HepG2 (cell line): ENCODE measurements around the gene MAP3K14. TPM values are rescaled to one million over a fixed set of nuclear protein-coding genes. Genes with fewer than 3 reads are reported as not detected.

Source experiments
- ATM ChIP-seq: fragments of 450-650 bp; IDR thresholded peaks from 2 replicates; pipeline ENCODE4 v1.7.1; 2017; ENCODE audit warnings: mild to moderate bottlenecking, borderline replicate concordance
- CEBPG ChIP-seq: IDR thresholded peaks from 2 replicates; pipeline ENCODE4 v1.6.1; 2016
- ERF ChIP-seq: IDR thresholded peaks from 2 replicates; pipeline ENCODE4 v1.6.1; 2018; ENCODE audit warnings: missing biosample characterization, missing genetic modification reagents
- HMG20A ChIP-seq: IDR thresholded peaks from 2 replicates; pipeline ENCODE4 v1.6.1; 2016; ENCODE audit warnings: borderline replicate concordance
- HNF4A ChIP-seq: sonication (generic); formaldehyde crosslinking; IDR thresholded peaks from 2 replicates; pipeline ENCODE4 v1.4.0; 2020; ENCODE audit warnings: missing genetic modification reagents
- KLF13 ChIP-seq: sonication (generic); formaldehyde crosslinking; IDR thresholded peaks from 2 replicates; pipeline ENCODE4 v1.4.0; 2020; ENCODE audit warnings: mild to moderate bottlenecking, missing genetic modification reagents
- MTF2 ChIP-seq: sonication (generic); formaldehyde crosslinking; IDR thresholded peaks from 2 replicates; pipeline ENCODE4 v1.5.0; 2020; ENCODE audit warnings: missing genetic modification reagents, borderline replicate concordance
- NFE2L2 ChIP-seq: fragments of 150-350 bp; IDR thresholded peaks from 2 replicates; pipeline ENCODE4 v1.6.1; 2014; ENCODE audit warnings: low read length
- NR2C2 ChIP-seq: sonication (generic); formaldehyde crosslinking; IDR thresholded peaks from 2 replicates; pipeline ENCODE4 v1.4.0; 2020; ENCODE audit warnings: missing genetic modification reagents, mild to moderate bottlenecking, moderate library complexity, borderline replicate concordance
- PRMT3 ChIP-seq: sonication (generic); formaldehyde crosslinking; IDR thresholded peaks from 2 replicates; pipeline ENCODE4 v1.8.1; 2022; ENCODE audit warnings: low read depth, mild to moderate bottlenecking, moderate library complexity, missing genetic modification reagents, borderline replicate concordance
- PRPF4 ChIP-seq: fragments of 200-400 bp; formaldehyde crosslinking; IDR thresholded peaks from 2 replicates; pipeline ENCODE4 v1.6.1; 2016; ENCODE audit warnings: low read length, low read depth; ENCODE audit not compliant: poor library complexity, severe bottlenecking
- REL ChIP-seq: sonication (generic); formaldehyde crosslinking; conservative IDR thresholded peaks from 2 replicates; pipeline ENCODE4 v1.8.0; 2022; ENCODE audit warnings: mild to moderate bottlenecking, missing genetic modification reagents, moderate library complexity
- RFXAP ChIP-seq: sonication (generic); formaldehyde crosslinking; IDR thresholded peaks from 2 replicates; pipeline ENCODE4 v1.4.0; 2020; ENCODE audit warnings: missing genetic modification reagents, borderline replicate concordance
- SIX1 ChIP-seq: sonication (generic); formaldehyde crosslinking; IDR thresholded peaks from 2 replicates; pipeline ENCODE4 v1.4.0; 2020; ENCODE audit warnings: missing genetic modification reagents, borderline replicate concordance
- SMAD3 ChIP-seq: sonication (generic); formaldehyde crosslinking; IDR thresholded peaks from 2 replicates; pipeline ENCODE4 v1.4.0; 2020; ENCODE audit warnings: missing genetic modification reagents
- SNAI1 ChIP-seq: sonication (generic); formaldehyde crosslinking; IDR thresholded peaks from 2 replicates; pipeline ENCODE4 v1.5.0; 2020; ENCODE audit warnings: mild to moderate bottlenecking, missing genetic modification reagents, borderline replicate concordance
- SOX6 ChIP-seq, 2 experiments: fragments of 450-650 bp in 1 of 2; sonication (generic) in 1 of 2; formaldehyde crosslinking in 1 of 2; IDR thresholded peaks; 2 replicates each; pipeline versions ENCODE4 v1.4.0 to v1.6.1; 2017 to 2020; ENCODE audit warnings: antibody characterized with exemption in 1 of 2, mild to moderate bottlenecking in 1 of 2, missing genetic modification reagents in 1 of 2
- SP4 ChIP-seq: sonication (generic); formaldehyde crosslinking; IDR thresholded peaks from 2 replicates; pipeline ENCODE4 v1.8.1; 2023; ENCODE audit warnings: mild to moderate bottlenecking, missing genetic modification reagents
- ZBTB21 ChIP-seq: sonication (generic); formaldehyde crosslinking; IDR thresholded peaks from 2 replicates; pipeline ENCODE4 v1.4.0; 2020; ENCODE audit warnings: missing genetic modification reagents
- ZBTB8A ChIP-seq: sonication (generic); formaldehyde crosslinking; IDR thresholded peaks from 2 replicates; pipeline ENCODE4 v1.4.0; 2020; ENCODE audit warnings: mild to moderate bottlenecking, low read depth, missing genetic modification reagents, borderline replicate concordance
- ZNF24 ChIP-seq: fragments of 450-650 bp; IDR thresholded peaks from 2 replicates; pipeline ENCODE4 v1.6.1; 2017; ENCODE audit warnings: antibody characterized with exemption, mild to moderate bottlenecking
- ZNF296 ChIP-seq: sonication (generic); formaldehyde crosslinking; conservative IDR thresholded peaks from 2 replicates; pipeline ENCODE4 v1.5.0; 2020; ENCODE audit warnings: mild to moderate bottlenecking, missing genetic modification reagents
- ZNF549 ChIP-seq: sonication (generic); formaldehyde crosslinking; IDR thresholded peaks from 2 replicates; pipeline ENCODE4 v1.5.0; 2020; ENCODE audit warnings: missing genetic modification reagents
- ZNF761 ChIP-seq: sonication (generic); formaldehyde crosslinking; conservative IDR thresholded peaks from 2 replicates; pipeline ENCODE4 v1.4.0; 2020; ENCODE audit warnings: mild to moderate bottlenecking, missing genetic modification reagents
- ZSCAN29 ChIP-seq: sonication (generic); formaldehyde crosslinking; conservative IDR thresholded peaks from 2 replicates; pipeline ENCODE4 v1.4.0; 2020; ENCODE audit warnings: mild to moderate bottlenecking, missing genetic modification reagents
- ZSCAN30 ChIP-seq: sonication (generic); formaldehyde crosslinking; IDR thresholded peaks from 2 replicates; pipeline ENCODE4 v1.5.0; 2020; ENCODE audit warnings: mild to moderate bottlenecking, missing genetic modification reagents
- polyA plus RNA-seq, 8 experiments: library from polyadenylated mRNA; depleted of rRNA in 3 of 8; stranded (reverse) in 7 of 8; unstranded in 1 of 8; fragments of >200 nt; fragmentation: Illumina TruSeq in 4 of 8; extraction: Trizol in 4 of 8; gene quantifications; 2 replicates each; pipeline versions ENCODE4 v1.2.1 to v1.2.3, GENCODE V29; 2011 to 2016; ENCODE audit warnings: low read depth in 4 of 8, missing spikeins in 1 of 8, mixed read lengths in 1 of 8; ENCODE audit not compliant: insufficient read depth in 1 of 8
- total RNA-seq, 5 experiments: library from RNA; depleted of rRNA; stranded (reverse); fragments of >200 nt; fragmentation: Illumina TruSeq; extraction: Trizol; gene quantifications; 2 replicates each; pipeline ENCODE4 v1.2.3, GENCODE V29; 2016; ENCODE audit warnings: low read depth in 1 of 5
- TF ChIP-seq, protein P1 (sequence below): sonication (generic); formaldehyde crosslinking; IDR thresholded peaks from 2 replicates; pipeline ENCODE4 v1.8.1; 2023; ENCODE audit warnings: missing genetic modification reagents, inconsistent platforms, borderline replicate concordance
- TF ChIP-seq, protein P2 (sequence below): sonication (generic); formaldehyde crosslinking; IDR thresholded peaks from 2 replicates; pipeline ENCODE4 v1.4.0; 2020; ENCODE audit warnings: low read depth, missing genetic modification reagents

MAP3K14 gene
- total and polyA plus RNA-seq, 2 of the 13 experiments (the other 11 are each of a cell fraction or from before 2014, with no cell fraction given), result 2.6 TPM

DNA sequence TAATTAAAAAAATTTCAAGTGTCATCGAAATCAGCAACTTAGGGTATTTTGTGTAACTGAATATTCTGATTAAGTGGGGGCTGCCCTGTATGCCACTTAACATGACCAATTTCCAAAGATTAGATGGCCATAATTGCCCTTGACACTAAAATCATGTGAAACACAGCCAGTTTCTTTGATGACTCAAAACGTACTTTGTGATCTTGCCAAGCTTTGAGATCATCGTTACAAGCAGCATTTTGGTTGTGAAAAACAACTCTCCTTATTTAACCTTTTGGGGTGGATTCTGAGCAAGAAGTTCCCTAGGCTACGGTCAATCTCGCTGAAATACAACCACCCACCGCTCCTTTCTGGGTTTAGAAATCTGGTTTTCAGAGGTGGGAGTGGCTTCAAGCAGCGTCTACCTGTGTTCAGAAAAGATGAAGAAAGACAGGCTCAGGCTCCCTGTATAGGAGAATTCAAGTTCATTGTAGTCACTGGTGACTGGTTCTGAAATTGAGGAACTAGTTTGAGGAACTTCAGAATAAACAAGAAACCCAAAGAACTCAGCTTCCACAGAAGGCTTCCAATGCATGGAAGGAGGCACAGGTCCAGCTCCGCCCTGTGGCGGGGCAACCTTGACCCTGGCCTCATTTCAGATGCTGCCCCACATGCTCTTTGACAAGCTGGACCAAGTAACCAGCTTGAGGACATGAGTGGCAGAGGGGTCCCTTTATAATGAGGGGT, 9.4 kb downstream of the MAP3K14 start (continued):
- TF ChIP-seq HNF4A (CRISPR knock-in tag) (0 out of 2 replicates have a peak, but pooled peaks have one; percentile 22), ZNF24 (0 out of 2 replicates have a peak, but pooled peaks have one; percentile 23), ZBTB21 (0 out of 2 replicates have a peak, but pooled peaks have one; percentile 23), KLF13 (no peak), ZNF549 (CRISPR knock-in tag) (no peak), SNAI1 (CRISPR knock-in tag) (no peak), RFXAP (CRISPR knock-in tag) (no peak), SOX6 (IDR thresholded peaks at IDR 0.05) (no peak), SOX6 (CRISPR knock-in tag; IDR thresholded peaks at IDR 0.05) (no peak), CEBPG (CRISPR knock-in tag) (no peak), NFE2L2 (no peak), NR2C2 (CRISPR knock-in tag) (no peak), ERF (CRISPR knock-in tag) (no peak), ZNF296 (CRISPR knock-in tag) (no peak), PRMT3 (CRISPR knock-in tag) (no peak), ZSCAN29 (CRISPR knock-in tag) (no peak), SP4 (CRISPR knock-in tag) (no peak), REL (no peak), ZBTB8A (CRISPR knock-in tag) (0 out of 2 replicates have a peak, but pooled peaks have one; percentile 57), SMAD3 (CRISPR knock-in tag) (no peak), ZSCAN30 (CRISPR knock-in tag) (no peak), HMG20A (CRISPR knock-in tag) (peak; percentile 10; the same call in 1 of the 2 replicates), MTF2 (CRISPR knock-in tag) (no peak), PRPF4 (peak; percentile 73), ATM (no peak), SIX1 (CRISPR knock-in tag) (no peak), ZNF761 (no peak)
- TF ChIP-seq, protein P1, sequence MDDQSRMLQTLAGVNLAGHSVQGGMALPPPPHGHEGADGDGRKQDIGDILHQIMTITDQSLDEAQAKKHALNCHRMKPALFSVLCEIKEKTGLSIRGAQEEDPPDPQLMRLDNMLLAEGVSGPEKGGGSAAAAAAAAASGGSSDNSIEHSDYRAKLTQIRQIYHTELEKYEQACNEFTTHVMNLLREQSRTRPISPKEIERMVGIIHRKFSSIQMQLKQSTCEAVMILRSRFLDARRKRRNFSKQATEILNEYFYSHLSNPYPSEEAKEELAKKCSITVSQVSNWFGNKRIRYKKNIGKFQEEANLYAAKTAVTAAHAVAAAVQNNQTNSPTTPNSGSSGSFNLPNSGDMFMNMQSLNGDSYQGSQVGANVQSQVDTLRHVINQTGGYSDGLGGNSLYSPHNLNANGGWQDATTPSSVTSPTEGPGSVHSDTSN, result no peak
- TF ChIP-seq, protein P2, sequence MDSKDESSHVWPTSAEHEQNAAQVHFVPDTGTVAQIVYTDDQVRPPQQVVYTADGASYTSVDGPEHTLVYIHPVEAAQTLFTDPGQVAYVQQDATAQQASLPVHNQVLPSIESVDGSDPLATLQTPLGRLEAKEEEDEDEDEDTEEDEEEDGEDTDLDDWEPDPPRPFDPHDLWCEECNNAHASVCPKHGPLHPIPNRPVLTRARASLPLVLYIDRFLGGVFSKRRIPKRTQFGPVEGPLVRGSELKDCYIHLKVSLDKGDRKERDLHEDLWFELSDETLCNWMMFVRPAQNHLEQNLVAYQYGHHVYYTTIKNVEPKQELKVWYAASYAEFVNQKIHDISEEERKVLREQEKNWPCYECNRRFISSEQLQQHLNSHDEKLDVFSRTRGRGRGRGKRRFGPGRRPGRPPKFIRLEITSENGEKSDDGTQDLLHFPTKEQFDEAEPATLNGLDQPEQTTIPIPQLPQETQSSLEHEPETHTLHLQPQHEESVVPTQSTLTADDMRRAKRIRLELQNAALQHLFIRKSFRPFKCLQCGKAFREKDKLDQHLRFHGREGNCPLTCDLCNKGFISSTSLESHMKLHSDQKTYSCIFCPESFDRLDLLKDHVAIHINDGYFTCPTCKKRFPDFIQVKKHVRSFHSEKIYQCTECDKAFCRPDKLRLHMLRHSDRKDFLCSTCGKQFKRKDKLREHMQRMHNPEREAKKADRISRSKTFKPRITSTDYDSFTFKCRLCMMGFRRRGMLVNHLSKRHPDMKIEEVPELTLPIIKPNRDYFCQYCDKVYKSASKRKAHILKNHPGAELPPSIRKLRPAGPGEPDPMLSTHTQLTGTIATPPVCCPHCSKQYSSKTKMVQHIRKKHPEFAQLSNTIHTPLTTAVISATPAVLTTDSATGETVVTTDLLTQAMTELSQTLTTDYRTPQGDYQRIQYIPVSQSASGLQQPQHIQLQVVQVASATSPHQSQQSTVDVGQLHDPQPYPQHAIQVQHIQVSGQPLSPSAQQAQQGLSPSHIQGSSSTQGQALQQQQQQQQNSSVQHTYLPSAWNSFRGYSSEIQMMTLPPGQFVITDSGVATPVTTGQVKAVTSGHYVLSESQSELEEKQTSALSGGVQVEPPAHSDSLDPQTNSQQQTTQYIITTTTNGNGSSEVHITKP, result no peak
